GM21825 (cell line): ENCODE measurements around the gene GPR142.

Experiments used
- ATAC-seq: cut with Tn5 transposase; IDR thresholded peaks from one replicate; pipeline ENCODE4 v1.9.1; 2021; ENCODE audit warnings: mild to moderate bottlenecking, moderate library complexity; ENCODE audit not compliant: unreplicated experiment

The GPR142 gene

DNA sequence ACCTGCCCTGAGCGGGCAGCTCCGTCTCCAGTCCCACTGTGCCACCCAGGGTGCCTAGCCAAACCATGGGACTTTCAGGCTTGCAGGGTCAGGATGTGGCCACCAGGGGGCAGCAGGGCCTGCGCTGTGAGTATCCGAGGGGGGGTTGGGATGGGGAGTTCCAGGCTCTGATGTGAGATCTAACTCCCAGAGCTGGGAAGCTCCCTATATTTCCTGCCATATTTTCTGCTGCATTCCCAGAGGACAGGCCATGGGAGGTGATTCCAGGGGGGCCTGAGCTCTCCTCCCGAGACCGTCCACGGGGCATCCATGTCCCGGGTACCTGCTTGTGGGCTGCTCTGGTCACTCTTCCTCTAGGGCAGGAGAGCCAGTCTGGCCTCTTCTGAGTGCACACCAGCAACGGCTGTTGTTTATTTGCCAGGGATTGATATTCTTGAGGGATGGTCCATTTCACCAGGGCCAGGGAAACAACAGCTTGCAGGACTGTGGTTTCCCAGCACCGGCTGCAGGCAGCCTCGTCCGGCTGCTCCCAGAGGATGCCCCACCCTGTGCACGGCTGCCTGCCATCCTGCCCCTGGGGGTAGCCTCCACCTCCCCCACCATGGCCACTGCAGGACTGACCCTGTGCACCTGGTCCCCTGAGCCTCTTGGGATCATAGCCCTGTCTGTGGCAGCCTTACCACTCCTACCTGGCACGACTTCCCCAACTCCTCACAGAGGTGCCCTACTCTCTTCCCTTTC is 1.2 kb downstream of the GPR142 start:
- ATAC-seq = no peak

DNA sequence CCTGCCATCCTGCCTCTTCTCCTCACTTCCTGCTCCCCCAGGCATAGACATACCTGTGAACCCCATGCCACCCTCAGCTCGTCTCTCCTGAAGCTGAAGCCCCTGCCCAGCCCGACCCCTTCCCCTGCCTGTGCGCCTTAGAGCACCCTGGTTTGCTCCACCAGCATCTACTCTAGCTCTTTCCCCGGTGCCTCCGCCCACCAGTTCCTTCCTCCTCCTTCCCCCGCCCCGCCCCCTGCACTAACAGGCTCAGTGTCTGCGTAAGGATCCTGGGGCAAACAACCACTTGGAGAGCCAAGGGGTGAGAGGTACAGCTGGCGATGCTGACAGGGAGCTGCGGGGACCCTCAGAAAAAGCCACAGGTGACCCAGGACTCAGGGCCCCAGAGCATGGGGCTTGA is 1.9 kb downstream of the GPR142 start:
- ATAC-seq = no peak

GRCh38 chr17:74369665-74370490 is 2.6 kb downstream of the GPR142 start:
- no peak for ATAC-seq

GRCh38 chr17:74371653-74372147 is 4.4 kb downstream of the GPR142 start:
- ATAC-seq = no peak

DNA sequence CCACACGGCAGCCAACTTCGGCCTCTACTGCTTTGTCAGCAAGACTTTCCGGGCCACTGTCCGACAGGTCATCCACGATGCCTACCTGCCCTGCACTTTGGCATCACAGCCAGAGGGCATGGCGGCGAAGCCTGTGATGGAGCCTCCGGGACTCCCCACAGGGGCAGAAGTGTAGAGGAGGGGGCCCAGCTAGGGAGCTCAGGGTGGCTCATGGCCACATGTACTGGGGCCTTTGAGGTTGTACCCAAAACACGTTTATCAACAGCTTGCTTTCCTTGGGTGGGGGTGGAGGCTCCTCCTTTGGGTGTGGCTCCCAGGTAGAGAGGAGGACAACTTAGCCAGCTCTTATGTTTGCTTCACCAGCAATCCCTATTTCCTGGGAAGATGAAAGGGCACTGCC is 5.1 kb downstream of the GPR142 start:
- ATAC-seq = no peak

DNA sequence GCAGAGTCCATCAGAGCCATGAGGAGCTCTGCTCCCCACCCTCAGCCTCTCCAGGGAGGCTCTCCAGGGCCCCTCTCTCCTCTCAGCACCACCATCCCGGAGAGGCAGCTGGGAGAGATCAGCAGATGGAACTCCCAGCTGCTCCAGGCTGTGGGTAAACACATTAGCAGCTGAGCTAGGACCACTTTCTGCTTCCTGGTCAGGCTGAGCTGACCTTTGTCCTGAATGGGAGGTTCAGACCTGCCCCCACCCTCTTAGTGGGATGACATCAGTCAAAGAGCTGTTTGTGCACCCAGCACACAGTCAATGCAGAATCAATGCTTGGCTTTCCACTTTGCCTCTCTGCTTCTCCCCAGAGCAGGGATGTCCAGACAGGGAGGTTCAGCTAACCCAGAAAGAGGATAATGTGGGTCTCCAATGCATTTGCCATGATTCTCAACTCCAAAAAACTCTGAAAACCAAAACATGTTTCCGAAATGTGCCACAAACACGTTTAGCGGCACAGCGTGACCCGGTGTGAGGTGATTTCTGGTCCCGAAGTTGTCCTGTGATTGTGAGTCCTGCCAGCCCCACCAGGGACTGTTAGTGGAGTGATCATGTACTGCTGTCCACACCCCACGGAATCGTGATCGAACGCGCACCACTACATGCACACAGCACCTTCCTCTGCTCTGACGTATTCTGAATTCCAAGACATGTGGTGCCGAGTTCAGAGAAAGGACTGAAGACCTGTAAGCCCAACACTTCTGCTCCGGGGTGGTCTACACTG is 6.7 kb downstream of the GPR142 start:
- ATAC-seq = no peak

GRCh38 chr17:74374858-74375257 is 7.6 kb downstream of the GPR142 start:
- no peak for ATAC-seq

DNA sequence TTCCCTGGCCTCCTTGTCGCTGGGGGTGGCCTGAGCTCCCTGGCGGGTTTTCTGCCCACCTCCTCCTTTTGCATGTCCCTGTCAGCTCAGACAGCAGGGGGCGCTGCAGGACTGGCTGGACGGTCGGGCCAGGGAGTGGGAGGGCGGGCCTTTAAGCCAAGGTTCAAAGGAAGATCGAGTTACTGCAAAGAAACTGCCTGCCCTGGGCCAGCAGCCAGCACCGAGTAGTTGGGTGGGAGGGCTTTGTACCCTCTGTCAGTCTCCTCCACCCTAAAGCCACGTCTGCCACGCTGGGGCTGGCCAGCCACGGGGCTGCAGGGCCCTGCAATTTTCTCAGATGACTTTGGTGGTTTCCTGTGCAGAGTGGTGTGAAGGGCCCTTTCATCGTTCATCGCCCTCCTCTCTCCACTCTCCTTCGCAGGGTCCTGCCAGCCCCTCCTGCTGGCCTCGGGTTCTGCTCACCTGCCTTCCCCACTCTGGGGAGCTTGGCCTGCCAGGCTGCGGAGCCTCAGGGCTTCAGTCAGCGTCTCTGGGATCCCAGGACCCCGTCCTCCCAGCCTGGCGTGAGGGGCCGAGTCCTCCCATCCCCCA is 12.3 kb downstream of the GPR142 start:
- peak; percentile 59 for ATAC-seq

GRCh38 chr17:74380086-74380958 is 13.0 kb downstream of the GPR142 start:
- ATAC-seq = no peak

DNA sequence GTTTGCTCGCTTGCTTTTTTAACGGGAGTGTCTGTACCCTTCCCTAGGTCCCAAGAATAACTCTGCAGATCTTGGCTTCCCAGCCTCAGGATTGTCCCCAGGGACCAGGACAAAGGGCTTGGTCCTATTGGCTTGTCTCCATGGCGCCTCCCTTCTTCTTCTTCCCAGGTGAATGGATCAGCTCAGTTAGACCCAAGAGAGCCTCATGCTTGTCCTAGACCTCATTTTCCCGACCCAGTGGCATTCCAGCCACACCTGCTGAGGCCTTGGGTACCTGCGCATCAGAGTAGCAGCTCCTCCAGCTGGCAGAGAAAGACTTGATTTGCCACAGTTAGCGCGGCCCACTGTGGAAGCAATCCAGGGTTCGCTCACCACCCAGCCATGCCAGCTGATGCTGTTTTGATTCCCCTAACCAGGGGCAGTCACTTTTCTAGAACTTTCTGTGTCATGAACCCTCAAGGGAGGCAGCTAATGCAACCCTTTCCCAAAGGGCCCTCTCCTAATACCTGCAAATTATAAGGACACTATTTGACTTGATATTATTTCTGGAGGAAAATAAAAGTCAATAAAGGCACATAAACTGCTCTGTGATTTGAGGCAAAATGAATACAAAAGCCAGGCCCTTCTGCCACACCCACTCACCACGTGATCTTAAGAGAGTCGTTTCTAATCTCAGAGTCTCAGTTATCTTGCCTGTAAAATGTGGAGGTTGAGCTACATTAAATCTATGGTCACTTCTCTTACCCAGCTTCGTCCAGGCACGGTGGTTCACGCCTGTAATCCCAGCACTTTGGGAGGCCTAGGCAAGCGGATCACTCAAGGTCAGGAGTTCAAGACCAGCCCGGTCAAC is 13.9 kb downstream of the GPR142 start:
- ATAC-seq = no peak

DNA sequence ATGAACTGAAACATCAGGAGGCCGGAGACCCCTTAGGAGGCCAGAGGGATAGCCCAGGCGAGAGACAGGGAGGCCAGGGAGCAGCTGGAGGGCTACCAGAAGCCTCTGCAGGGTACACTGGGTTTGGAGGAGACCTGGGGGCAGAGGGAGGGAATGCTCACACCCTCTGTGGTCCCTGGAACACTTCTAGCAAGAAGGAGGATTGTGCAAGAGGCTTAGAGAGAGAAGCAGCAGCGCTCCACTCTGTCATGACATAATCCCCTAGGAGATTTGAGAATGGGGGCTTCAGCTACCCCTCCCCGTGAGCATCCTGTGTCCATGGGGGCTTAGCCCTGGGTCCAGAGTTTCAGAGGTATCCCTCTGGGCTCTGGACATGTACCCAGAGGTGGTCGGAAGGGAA is 15.8 kb downstream of the GPR142 start:
- no peak for ATAC-seq

DNA sequence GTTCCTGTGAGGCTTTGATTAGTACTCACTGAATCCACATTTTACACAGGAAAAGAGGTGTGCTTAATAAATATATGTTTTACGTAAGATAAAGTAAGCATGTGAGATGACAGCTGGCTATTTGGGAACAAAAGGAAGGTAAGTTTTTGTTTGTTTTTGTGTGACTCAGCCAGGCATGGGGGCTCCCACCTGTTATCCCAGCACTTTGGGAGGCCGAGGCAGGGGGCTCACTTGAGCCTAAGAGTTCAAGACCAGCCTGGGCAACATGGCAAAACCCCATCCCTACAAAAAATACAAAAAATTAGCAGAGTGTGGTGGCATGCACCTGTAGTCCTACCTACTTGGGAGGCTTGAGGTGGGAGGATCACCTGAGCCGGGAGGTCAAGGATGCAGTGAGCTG is 17.9 kb downstream of the GPR142 start:
- ATAC-seq = no peak

GRCh38 chr17:74386386-74386785 is 19.1 kb downstream of the GPR142 start:
- no peak for ATAC-seq

DNA sequence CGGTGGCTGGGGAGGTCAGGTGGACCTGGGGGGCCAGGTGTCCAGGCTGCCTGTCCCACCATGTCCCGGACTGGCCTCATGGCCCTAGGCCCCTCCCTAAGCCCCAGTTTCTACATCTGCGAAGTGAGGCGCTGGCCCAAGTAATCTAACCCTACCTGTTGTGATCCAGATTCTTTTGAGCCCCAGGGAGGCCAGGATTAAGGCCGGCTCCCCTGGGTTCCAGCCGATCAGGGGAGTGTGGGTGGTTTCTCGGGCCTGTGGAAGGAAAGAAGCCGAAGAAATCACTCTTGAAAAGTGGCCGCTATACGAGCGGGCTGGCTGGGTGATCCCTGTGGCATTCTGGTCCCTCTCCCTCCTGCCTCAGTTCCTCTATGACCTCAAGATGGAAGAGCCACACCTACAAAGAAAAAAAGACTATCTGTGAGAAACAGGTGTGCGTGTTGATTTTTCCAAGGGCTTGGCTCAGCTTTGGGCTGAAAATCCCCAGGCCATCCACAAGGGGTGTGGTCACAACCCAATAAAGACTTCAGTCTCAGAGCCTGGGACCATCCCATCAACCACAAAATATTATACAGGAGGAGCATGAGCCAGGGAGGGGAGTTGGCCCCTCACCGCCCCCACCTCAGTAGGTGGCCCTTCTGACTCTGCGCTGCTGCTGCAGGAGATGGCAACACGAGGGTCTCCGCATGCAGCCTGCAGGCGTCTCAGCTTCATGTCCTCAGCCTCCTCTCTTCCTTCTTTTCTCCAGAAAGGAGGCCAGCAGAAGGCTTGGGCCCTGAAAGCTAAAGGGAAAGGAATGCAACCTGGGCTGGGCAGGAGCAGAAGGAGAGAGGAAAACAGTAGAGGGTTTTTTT is 20.3 kb downstream of the GPR142 start:
- no peak for ATAC-seq

- ATAC-seq = no peak
Measured at GRCh38 chr17:74389084-74389753, 21.9 kb downstream of the GPR142 start.

DNA sequence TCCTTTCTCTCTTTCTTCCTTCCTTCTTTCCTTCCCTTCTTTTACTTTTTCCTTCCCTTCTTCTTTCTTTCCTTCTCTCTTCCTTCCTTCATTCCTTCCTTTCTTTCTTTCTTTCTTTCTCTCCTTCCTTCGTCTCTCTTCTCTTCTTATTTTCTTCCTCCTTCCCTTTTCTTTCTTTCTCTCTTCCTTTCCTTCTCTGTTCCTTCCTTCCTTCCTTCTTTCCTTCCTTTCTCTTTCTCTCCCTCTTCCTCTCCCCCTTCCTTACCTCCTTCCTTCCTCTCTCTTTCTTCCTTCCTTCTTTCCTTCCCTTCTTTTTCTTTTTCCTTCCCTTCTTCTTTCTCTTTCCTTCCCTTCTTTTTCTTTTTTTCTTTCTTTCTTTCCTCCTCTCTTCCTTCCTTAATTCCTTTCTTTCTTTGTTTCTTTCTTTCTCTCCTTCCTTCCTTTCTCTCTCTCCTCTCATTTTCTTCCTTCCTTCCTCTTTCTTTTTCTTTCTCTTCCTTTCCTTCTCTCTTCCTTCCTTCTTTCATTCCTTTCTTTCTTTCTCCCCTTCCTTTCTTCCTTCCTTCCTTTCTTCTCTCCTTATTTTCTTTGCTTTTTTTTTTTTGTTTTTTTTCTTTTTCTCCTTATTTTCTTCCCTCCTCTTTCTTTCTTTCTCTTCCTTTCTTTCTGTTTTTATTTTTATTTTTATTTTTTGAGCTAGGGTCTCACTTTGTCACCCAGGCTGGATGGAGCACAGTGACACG is 22.8 kb downstream of the GPR142 start:
- ATAC-seq = no peak
